H9 (cell line): ENCODE data around the gene RALBP1. TPM values are rescaled to one million over a fixed set of nuclear protein-coding genes. Genes with fewer than 3 reads are reported as not detected.

Experiments
- DNase-seq: peaks from one replicate; pipeline ENCODE4 v3.0.0-alpha.2; 2017
- H2AFZ ChIP-seq: one replicate; pipeline ENCODE4 v1.6.1; 2013; ENCODE audit warnings: mild to moderate bottlenecking, low read length, control low read depth, moderate library complexity
- H2AK5ac ChIP-seq: 2 replicates; pipeline ENCODE4 v1.6.1; 2013; ENCODE audit warnings: low read length, control low read depth, mixed read lengths; ENCODE audit not compliant: insufficient read length
- H2BK120ac ChIP-seq: one replicate; pipeline ENCODE4 v1.6.1; 2013; ENCODE audit warnings: low read depth, mild to moderate bottlenecking, low read length, control low read depth, inconsistent platforms; ENCODE audit not compliant: poor library complexity, severe bottlenecking
- H2BK12ac ChIP-seq: 2 replicates; pipeline ENCODE4 v1.6.1; 2013; ENCODE audit warnings: low read length, control low read depth, mixed read lengths, low read depth; ENCODE audit not compliant: insufficient read length
- H2BK15ac ChIP-seq: 2 replicates; pipeline ENCODE4 v1.6.1; 2013; ENCODE audit warnings: low read depth, low read length, control low read depth
- H2BK20ac ChIP-seq: one replicate; pipeline ENCODE4 v1.6.1; 2013; ENCODE audit warnings: low read depth, mild to moderate bottlenecking, low read length, control low read depth, inconsistent platforms; ENCODE audit not compliant: poor library complexity, severe bottlenecking
- H2BK5ac ChIP-seq: 2 replicates; pipeline ENCODE4 v1.6.1; 2013; ENCODE audit warnings: low read length, control low read depth, mixed read lengths; ENCODE audit not compliant: insufficient read length
- H3K14ac ChIP-seq: 2 replicates; pipeline ENCODE4 v1.6.1; 2013; ENCODE audit warnings: low read length, control low read depth; ENCODE audit not compliant: insufficient read depth
- H3K18ac ChIP-seq: 2 replicates; pipeline ENCODE4 v1.6.1; 2013; ENCODE audit warnings: low read depth, mild to moderate bottlenecking, mixed read lengths, low read length, control low read depth; ENCODE audit not compliant: insufficient read length
- H3K23ac ChIP-seq: 2 replicates; pipeline ENCODE4 v1.6.1; 2013; ENCODE audit warnings: low read length, control low read depth, mixed read lengths, low read depth; ENCODE audit not compliant: insufficient read length
- H3K23me2 ChIP-seq: 2 replicates; pipeline ENCODE4 v1.6.1; 2013; ENCODE audit warnings: low read depth, mild to moderate bottlenecking, mixed read lengths, low read length, control low read depth; ENCODE audit not compliant: insufficient read length, poor library complexity, severe bottlenecking
- H3K27ac ChIP-seq: 2 replicates; pipeline ENCODE4 v1.5.1; 2013; ENCODE audit warnings: low read length, control low read depth, mixed read lengths, low read depth; ENCODE audit not compliant: insufficient read length
- H3K27me3 ChIP-seq: 2 replicates; pipeline ENCODE4 v1.6.1; 2013; ENCODE audit warnings: low read length, control low read depth, inconsistent platforms; ENCODE audit not compliant: insufficient read depth
- H3K4ac ChIP-seq: 2 replicates; pipeline ENCODE4 v1.6.1; 2013; ENCODE audit warnings: low read depth, mild to moderate bottlenecking, control low read depth, inconsistent platforms, low read length, moderate library complexity
- H3K4me1 ChIP-seq: 2 replicates; pipeline ENCODE4 v1.6.1; 2013; ENCODE audit warnings: low read length, control low read depth, inconsistent platforms; ENCODE audit not compliant: insufficient read depth
- H3K4me2 ChIP-seq: 2 replicates; pipeline ENCODE4 v1.6.1; 2013; ENCODE audit warnings: low read length, control low read depth, mixed read lengths; ENCODE audit not compliant: insufficient read length, insufficient read depth
- H3K56ac ChIP-seq: 2 replicates; pipeline ENCODE4 v1.6.1; 2013; ENCODE audit warnings: low read depth, mild to moderate bottlenecking, mixed read lengths, low read length, control low read depth; ENCODE audit not compliant: insufficient read length
- H3K79me1 ChIP-seq: 2 replicates; pipeline ENCODE4 v1.6.1; 2013; ENCODE audit warnings: low read depth, mild to moderate bottlenecking, moderate library complexity, low read length, control low read depth, inconsistent platforms; ENCODE audit not compliant: insufficient read depth, poor library complexity, severe bottlenecking
- H3K79me2 ChIP-seq: 2 replicates; pipeline ENCODE4 v1.6.1; 2013; ENCODE audit warnings: low read length, control low read depth, inconsistent platforms; ENCODE audit not compliant: insufficient read depth
- H3K9ac ChIP-seq: 2 replicates; pipeline ENCODE4 v1.6.1; 2013; ENCODE audit warnings: low read length, control low read depth, mixed read lengths; ENCODE audit not compliant: insufficient read length; ENCODE audit errors: extremely low read depth
- H3K9me3 ChIP-seq: one replicate; pipeline ENCODE4 v1.6.1; 2013; ENCODE audit warnings: low read depth, low read length, inconsistent platforms; ENCODE audit not compliant: control insufficient read depth
- H3T11ph ChIP-seq: one replicate; pipeline ENCODE4 v1.6.1; 2013; ENCODE audit warnings: mild to moderate bottlenecking, low read length, control low read depth, inconsistent platforms
- H4K20me1 ChIP-seq: one replicate; pipeline ENCODE4 v1.6.1; 2013; ENCODE audit not compliant: control insufficient read depth, insufficient read length, insufficient read depth
- H4K5ac ChIP-seq: 2 replicates; pipeline ENCODE4 v1.6.1; 2013; ENCODE audit warnings: low read depth, mild to moderate bottlenecking, mixed read lengths, low read length, control low read depth; ENCODE audit not compliant: insufficient read length
- H4K8ac ChIP-seq: replicated peaks from 2 replicates; pipeline ENCODE4 v1.6.1; 2013; ENCODE audit warnings: low read length, control low read depth, mixed read lengths, low read depth; ENCODE audit not compliant: insufficient read length
- H4K91ac ChIP-seq: 2 replicates; pipeline ENCODE4 v1.6.1; 2013; ENCODE audit warnings: low read depth, mild to moderate bottlenecking, moderate library complexity, mixed read lengths, low read length, control low read depth; ENCODE audit not compliant: insufficient read length
- H3K27ac Mint-ChIP-seq, 3 experiments: 2 replicates in 2 of 3; 3 replicates in 1 of 3; pipeline ENCODE4 v1.8.0; 2020 to 2021; ENCODE audit warnings: mixed read lengths in 3 of 3, mild to moderate bottlenecking in 1 of 3, moderate library complexity in 1 of 3
- H3K27me3 Mint-ChIP-seq: 2 replicates; pipeline ENCODE4 v1.8.0; 2021; ENCODE audit warnings: low read depth, mild to moderate bottlenecking, moderate library complexity, mixed read lengths
- H3K36me3 Mint-ChIP-seq, 3 experiments: 2 replicates in 2 of 3; 3 replicates in 1 of 3; pipeline ENCODE4 v1.8.0; 2020 to 2021; ENCODE audit warnings: low read depth in 3 of 3, mixed read lengths in 3 of 3; ENCODE audit not compliant: insufficient read depth in 1 of 3
- H3K4me1 Mint-ChIP-seq, 2 experiments: 2 replicates each; pipeline ENCODE4 v1.8.0; 2020; ENCODE audit warnings: mixed read lengths in 2 of 2
- H3K4me3 Mint-ChIP-seq, 2 experiments: 2 replicates in 1 of 2; 3 replicates in 1 of 2; pipeline ENCODE4 v1.8.0; 2020 to 2021; ENCODE audit warnings: mild to moderate bottlenecking in 2 of 2, mixed read lengths in 2 of 2, moderate library complexity in 1 of 2
- H3K9me3 Mint-ChIP-seq, 2 experiments: 2 replicates in 1 of 2; 3 replicates in 1 of 2; pipeline ENCODE4 v1.8.0; 2020; ENCODE audit warnings: mild to moderate bottlenecking in 2 of 2, mixed read lengths in 2 of 2, moderate library complexity in 1 of 2
- CTCF ChIP-seq: fragments of 200-600 bp; sonication (generic); conservative IDR thresholded peaks from 3 replicates; pipeline ENCODE4 v1.8.0; 2021; ENCODE audit warnings: antibody characterized with exemption, mild to moderate bottlenecking
- WGBS: extraction: QIAGEN DNeasy Blood & Tissue Kit; methylation state at CpG from one replicate; pipeline ENCODE4 v1.1.7; 2013; ENCODE audit warnings: missing lambda C conversion rate, low lambda C conversion rate, mixed read lengths; ENCODE audit not compliant: insufficient read length; ENCODE audit errors: extremely low coverage; 5-methylcytosine and 5-hydroxymethylcytosine counted together
- total RNA-seq: library from RNA; stranded (reverse); gene quantifications from 2 replicates; pipeline ENCODE4 v1.2.1, GENCODE V29; 2021

RALBP1 gene
- total RNA-seq, 1 experiment from 2014 or later: 51.0 TPM

GRCh38 chr18:9446839-9447238 is 28.5 kb upstream of the RALBP1 start:
- no peak overlapping the region for H2BK12ac ChIP-seq
- H4K20me1 ChIP-seq: no peaks in the 10 kb centered on the region
- H4K91ac ChIP-seq: no peak overlapping the region
- no peaks in the 10 kb centered on the region for H3K9me3 ChIP-seq
- H4K8ac ChIP-seq: no peak overlapping the region
- H2BK15ac ChIP-seq: no peak overlapping the region
- peaks cover 15 to 23% of the 10 kb centered on the region in 2 experiments for H3K9me3 Mint-ChIP-seq
- DNase-seq: no peak
- H3T11ph ChIP-seq: no peak overlapping the region
- no peak overlapping the region for H3K4ac ChIP-seq
- no peaks in the 10 kb centered on the region for H3K79me1 ChIP-seq
- no peak overlapping the region for H3K56ac ChIP-seq
- no peak overlapping the region for H3K18ac ChIP-seq
- no peak overlapping the region for H3K4me2 ChIP-seq
- H3K4me3 Mint-ChIP-seq: no peak overlapping the region
- H3K23ac ChIP-seq: no peak overlapping the region
- H3K4me1 Mint-ChIP-seq: peaks cover 0 to 3% of the 10 kb centered on the region in 2 experiments; a peak in 1 of 4 replicates
- no peak overlapping the region for H3K14ac ChIP-seq
- H3K23me2 ChIP-seq: no peaks in the 10 kb centered on the region
- H2BK20ac ChIP-seq: no peak overlapping the region
- H3K27ac ChIP-seq: no peak overlapping the region
- no peak overlapping the region for H3K27ac Mint-ChIP-seq
- no peaks in the 10 kb centered on the region for H3K4me1 ChIP-seq
- H3K27me3 ChIP-seq: no peaks in the 10 kb centered on the region
- H3K9ac ChIP-seq: no peak overlapping the region
- H3K79me2 ChIP-seq: no peaks in the 10 kb centered on the region
- no peak overlapping the region for H2AFZ ChIP-seq
- H2BK120ac ChIP-seq: no peak overlapping the region
- TF ChIP-seq CTCF: no peak
- no peak overlapping the region for H4K5ac ChIP-seq
- H2BK5ac ChIP-seq: no peak overlapping the region
- no CpG with 5 or more reads among the region's 5 CpGs for WGBS
- no peak overlapping the region for H2AK5ac ChIP-seq
- peaks cover 4 to 19% (median 12%) of the 10 kb centered on the region in 3 experiments; a peak in 6 of 7 replicates for H3K36me3 Mint-ChIP-seq
- H3K27me3 Mint-ChIP-seq: no peaks in the 10 kb centered on the region; the same call in 1 of the 2 replicates
